Umbilical cord (tissue), 2 donors: Measurements from ENCODE around the gene KDM6A. TPM values are rescaled to one million over a fixed set of nuclear protein-coding genes. Genes with fewer than 3 reads are reported as not detected.
A peak's percentile ranks its signal among the peaks of the same experiment; 100 is the strongest.
"Not testable (repeated sequence)": the region's sequence is repeated elsewhere in the genome, so short reads cannot be mapped to it uniquely, and the experiment has no call there.

Source experiments
- DNase-seq: peaks from one replicate; pipeline ENCODE4 v3.0.0-alpha.2; 2015; ENCODE audit warnings: low spot score
- total RNA-seq: library from RNA; depleted of rRNA; stranded (reverse); fragments of >200 nt; gene quantifications from one replicate; pipeline ENCODE4 v1.2.3, GENCODE V29; 2014; ENCODE audit warnings: low replicate concordance; ENCODE audit not compliant: insufficient read depth

KDM6A gene
- total RNA-seq, 1 donor from 2014 or later: 24.3 TPM

- no peak for DNase-seq
These were observed 89.0 kb downstream of the KDM6A start for GRCh38 chrX:44961817-44962607.

GRCh38 chrX:44962944-44963343, 90.0 kb downstream of the KDM6A start:
- no peak for DNase-seq

GRCh38 chrX:44967221-44967620, 94.2 kb downstream of the KDM6A start:
- no peak for DNase-seq

- no peak for DNase-seq
These were observed 97.7 kb downstream of the KDM6A start for GRCh38 chrX:44970709-44971108.

- peak; percentile 5 for DNase-seq
These were observed 98.7 kb downstream of the KDM6A start for GRCh38 chrX:44971674-44972073.

- DNase-seq: no peak
These were observed 99.1 kb downstream of the KDM6A start for GRCh38 chrX:44972132-44972531.

GRCh38 chrX:44973420-44973932, 100.5 kb downstream of the KDM6A start:
- no peak for DNase-seq

GRCh38 chrX:44974451-44974850, 101.5 kb downstream of the KDM6A start:
- no peak for DNase-seq

- DNase-seq: no peak
These were observed 102.8 kb downstream of the KDM6A start for GRCh38 chrX:44975666-44976263.

- no peak for DNase-seq
These were observed 106.0 kb downstream of the KDM6A start for GRCh38 chrX:44978976-44979375.

GRCh38 chrX:44980403-44980802, 107.4 kb downstream of the KDM6A start:
- DNase-seq: no peak

GRCh38 chrX:44980883-44981282, 107.9 kb downstream of the KDM6A start:
- DNase-seq: no peak

- DNase-seq: no peak
These were observed 117.2 kb downstream of the KDM6A start for GRCh38 chrX:44989995-44990770.

- DNase-seq: no peak
These were observed 119.8 kb downstream of the KDM6A start for GRCh38 chrX:44992775-44993174.

- no peak for DNase-seq
These were observed 123.3 kb downstream of the KDM6A start for GRCh38 chrX:44996277-44996676.

- peak; percentile 0 for DNase-seq
These were observed 124.4 kb downstream of the KDM6A start for GRCh38 chrX:44997282-44997812.

- DNase-seq: peak; percentile 22
These were observed 124.9 kb downstream of the KDM6A start for GRCh38 chrX:44997888-44998287.

GRCh38 chrX:44999237-44999636, 126.2 kb downstream of the KDM6A start:
- DNase-seq: not testable (repeated sequence)

GRCh38 chrX:44999872-45000271, 126.9 kb downstream of the KDM6A start:
- DNase-seq: not testable (repeated sequence)

GRCh38 chrX:45001048-45001447, 128.1 kb downstream of the KDM6A start:
- peak; percentile 7 for DNase-seq

GRCh38 chrX:45003085-45003484, 130.1 kb downstream of the KDM6A start:
- no peak for DNase-seq
